GM08714 (cell line): ENCODE results near the gene RUFY2.
"Not testable (repeated sequence)": the region's sequence is repeated elsewhere in the genome, so short reads cannot be mapped to it uniquely, and the experiment has no call there.

ENCODE experiments used
- H3K4me3 ChIP-seq: fragments of 200-500 bp; sonication (Bioruptor generic); 2 replicates; pipeline ENCODE4 v1.5.1; 2014; ENCODE audit warnings: mild to moderate bottlenecking, low read length, inconsistent platforms
- ZNF274 ChIP-seq: IDR thresholded peaks from 2 replicates; pipeline ENCODE4 v1.6.1; 2012; ENCODE audit warnings: mild to moderate bottlenecking, low read depth, low read length

RUFY2 gene

GRCh38 chr10:68318331-68319059 is 88.6 kb downstream of the RUFY2 start:
- H3K4me3 ChIP-seq: no peak overlapping the region

GRCh38 chr10:68315582-68315981 is 91.5 kb downstream of the RUFY2 start:
- no peak overlapping the region for H3K4me3 ChIP-seq
- TF ChIP-seq ZNF274: no peak

More at GRCh38 chr10:68318331-68319059, 88.6 kb downstream of the RUFY2 start:
- no peak for TF ChIP-seq ZNF274

GRCh38 chr10:68314930-68315329 is 92.1 kb downstream of the RUFY2 start:
- H3K4me3 ChIP-seq: not testable (repeated sequence)

- TF ChIP-seq ZNF274: no peak
- H3K4me3 ChIP-seq: no peak overlapping the region
Measured at GRCh38 chr10:68310531-68310930, 96.5 kb downstream of the RUFY2 start.

GRCh38 chr10:68305854-68306253 is 101.2 kb downstream of the RUFY2 start:
- no peak overlapping the region for H3K4me3 ChIP-seq
- TF ChIP-seq ZNF274: no peak

- no peak overlapping the region for H3K4me3 ChIP-seq
- TF ChIP-seq ZNF274: no peak
Measured at GRCh38 chr10:68303849-68304412, 103.1 kb downstream of the RUFY2 start.

- no peak overlapping the region for H3K4me3 ChIP-seq
- no peak for TF ChIP-seq ZNF274
Measured at GRCh38 chr10:68302871-68303270, 104.2 kb downstream of the RUFY2 start.

- TF ChIP-seq ZNF274: no peak
- H3K4me3 ChIP-seq: no peak overlapping the region
Measured at GRCh38 chr10:68302503-68302823, 104.6 kb downstream of the RUFY2 start.

GRCh38 chr10:68301790-68302502 is 105.1 kb downstream of the RUFY2 start:
- no peak overlapping the region for H3K4me3 ChIP-seq
- no peak for TF ChIP-seq ZNF274

- H3K4me3 ChIP-seq: no peak overlapping the region
- no peak for TF ChIP-seq ZNF274
Measured at GRCh38 chr10:68301301-68301700, 105.8 kb downstream of the RUFY2 start.

- no peak overlapping the region for H3K4me3 ChIP-seq
- TF ChIP-seq ZNF274: no peak
Measured at GRCh38 chr10:68296843-68297663, 110.0 kb downstream of the RUFY2 start.
